ENCODE measurements around the gene DAB2IP.

The DAB2IP gene

DNA sequence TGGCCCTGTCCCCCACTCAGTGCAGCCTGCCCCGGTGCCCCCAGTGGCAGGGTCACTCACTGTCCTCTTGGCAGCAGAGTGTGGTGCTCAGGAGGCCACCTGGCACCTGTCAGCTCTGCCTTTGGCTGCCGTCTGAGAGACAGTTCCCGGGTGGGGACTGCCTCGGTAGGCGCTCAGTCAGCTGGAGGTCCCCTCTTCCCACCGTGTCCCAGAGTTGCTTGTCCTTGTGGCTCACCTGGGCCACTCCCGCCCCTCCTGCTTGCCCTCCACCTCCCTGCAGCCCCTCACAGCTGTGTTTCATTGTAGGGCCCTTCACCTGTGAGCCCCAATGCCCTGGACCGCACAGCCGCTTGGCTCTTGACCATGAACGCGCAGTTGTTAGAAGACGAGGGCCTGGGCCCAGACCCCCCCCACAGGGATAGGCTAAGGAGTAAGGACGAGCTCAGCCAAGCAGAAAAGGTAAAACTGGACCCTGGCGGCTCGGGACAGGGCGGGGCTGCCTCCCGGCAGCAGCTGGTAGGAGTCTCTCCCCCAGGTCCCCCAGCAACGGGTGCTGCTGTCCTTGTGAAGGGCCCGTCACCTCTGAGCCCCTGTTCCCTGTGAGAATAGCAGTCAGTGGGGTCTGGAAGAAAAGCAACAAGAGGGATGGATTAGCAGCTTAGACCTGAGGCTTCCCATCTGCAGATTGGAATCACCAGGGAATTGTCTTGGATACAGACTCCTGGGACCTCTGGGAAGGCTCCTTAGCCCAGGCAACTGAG is 122.7 kb downstream of the DAB2IP start:
- no peak overlapping the region for H3K27ac ChIP-seq (ENCODE audit: low read depth, low read length)
- peaks cover 42% of the 10 kb centered on the region for H3K36me3 ChIP-seq (ENCODE audit: control insufficient read depth, insufficient read depth, low read length)
- no peak overlapping the region for H3K4me3 ChIP-seq (ENCODE audit: low read length)
- peaks cover 7% of the 10 kb centered on the region for H3K4me1 ChIP-seq (ENCODE audit: control insufficient read depth, insufficient read depth, low read length)
- no peak overlapping the region for H3K9ac ChIP-seq (ENCODE audit: low read length)
- H3K27me3 ChIP-seq (ENCODE audit: control insufficient read depth, insufficient read depth, low read length) = no peaks in the 10 kb centered on the region

DNA sequence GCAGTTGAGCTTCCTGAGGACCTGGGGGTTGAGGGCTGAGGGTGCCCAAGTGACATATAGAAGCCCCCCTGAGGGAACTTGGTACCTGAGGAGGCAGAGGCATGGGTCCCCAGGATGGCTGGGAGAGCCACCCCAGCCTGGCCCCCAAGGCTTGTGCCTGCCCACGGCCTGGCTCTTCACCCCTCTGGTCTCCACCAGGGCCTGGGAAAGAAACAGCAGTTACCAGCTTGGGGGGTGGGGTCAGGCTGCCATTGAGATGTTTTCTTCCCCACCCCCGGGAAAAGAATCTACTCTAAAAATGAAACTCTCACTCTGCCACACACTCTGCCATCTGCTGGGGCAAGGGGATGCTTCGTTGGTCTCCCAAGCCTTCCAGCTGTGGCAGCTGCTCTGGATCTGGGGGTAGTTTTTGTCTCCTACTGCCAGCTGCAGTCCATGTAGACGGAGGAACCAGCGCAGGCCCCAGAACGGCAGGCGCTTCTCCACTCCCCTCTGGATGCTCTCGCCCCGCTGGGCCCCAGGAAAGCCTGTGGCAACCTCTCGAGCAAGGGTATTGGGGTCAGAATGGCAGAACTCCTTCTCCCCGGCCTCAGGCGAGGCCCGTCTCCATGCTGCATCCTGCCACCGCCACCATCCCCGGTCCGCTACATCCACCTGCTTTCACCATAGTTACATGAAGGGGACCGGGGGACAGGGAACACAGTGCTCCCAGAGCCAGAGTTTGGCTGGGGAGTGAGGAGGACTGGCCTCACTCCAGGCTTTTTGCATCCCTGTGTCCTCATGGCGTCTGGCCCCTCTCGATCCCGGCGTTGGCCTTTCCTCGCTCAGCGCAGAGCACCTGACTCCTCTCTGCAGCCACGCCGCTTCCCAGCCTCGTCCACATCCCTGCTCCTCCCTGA is 123.5 kb downstream of the DAB2IP start:
- H3K27ac ChIP-seq (ENCODE audit: low read depth, low read length) = no peak overlapping the region
- peaks cover 13% of the 10 kb centered on the region for H3K4me1 ChIP-seq (ENCODE audit: control insufficient read depth, insufficient read depth, low read length)
- no peaks in the 10 kb centered on the region for H3K27me3 ChIP-seq (ENCODE audit: control insufficient read depth, insufficient read depth, low read length)
- no peak overlapping the region for H3K4me3 ChIP-seq (ENCODE audit: low read length)
- H3K36me3 ChIP-seq (ENCODE audit: control insufficient read depth, insufficient read depth, low read length) = peaks cover 34% of the 10 kb centered on the region
- H3K9ac ChIP-seq (ENCODE audit: low read length) = no peak overlapping the region

DNA sequence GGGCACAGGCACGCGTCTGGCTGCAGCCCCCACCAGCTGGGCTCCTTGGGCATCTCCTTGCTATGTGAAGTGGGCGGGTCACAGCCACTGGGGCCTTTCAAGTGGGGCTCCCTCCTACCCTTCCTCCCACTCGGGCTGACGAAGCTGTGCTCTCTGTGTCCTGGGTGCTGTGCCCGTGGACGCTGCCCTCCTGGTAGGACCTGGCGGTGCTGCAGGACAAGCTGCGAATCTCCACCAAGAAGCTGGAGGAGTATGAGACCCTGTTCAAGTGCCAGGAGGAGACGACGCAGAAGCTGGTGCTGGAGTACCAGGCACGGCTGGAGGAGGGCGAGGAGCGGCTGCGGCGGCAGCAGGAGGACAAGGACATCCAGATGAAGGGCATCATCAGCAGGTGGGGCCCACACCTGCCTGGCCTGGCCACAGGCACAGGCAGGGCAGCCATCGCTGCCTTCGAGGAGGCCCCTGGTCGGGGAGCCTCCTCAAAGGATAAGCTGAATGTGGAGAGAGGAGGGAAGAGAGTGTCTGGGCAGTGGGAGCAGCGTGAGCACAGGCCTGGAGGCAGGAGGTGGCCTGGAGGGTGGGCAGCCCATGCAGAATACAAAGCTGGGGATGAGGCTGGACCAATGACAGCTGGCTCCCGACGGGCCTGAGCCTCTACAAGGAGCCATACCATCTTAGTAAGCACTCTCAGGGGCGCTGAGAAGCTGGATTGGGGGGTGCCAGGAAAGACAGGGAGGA is 124.7 kb downstream of the DAB2IP start:
- no peak overlapping the region for H3K27ac ChIP-seq (ENCODE audit: low read depth, low read length)
- H3K27me3 ChIP-seq (ENCODE audit: control insufficient read depth, insufficient read depth, low read length) = no peaks in the 10 kb centered on the region
- peaks cover 35% of the 10 kb centered on the region for H3K36me3 ChIP-seq (ENCODE audit: control insufficient read depth, insufficient read depth, low read length)
- H3K9ac ChIP-seq (ENCODE audit: low read length) = no peak overlapping the region
- H3K4me1 ChIP-seq (ENCODE audit: control insufficient read depth, insufficient read depth, low read length) = peaks cover 13% of the 10 kb centered on the region
- no peak overlapping the region for H3K4me3 ChIP-seq (ENCODE audit: low read length)

DNA sequence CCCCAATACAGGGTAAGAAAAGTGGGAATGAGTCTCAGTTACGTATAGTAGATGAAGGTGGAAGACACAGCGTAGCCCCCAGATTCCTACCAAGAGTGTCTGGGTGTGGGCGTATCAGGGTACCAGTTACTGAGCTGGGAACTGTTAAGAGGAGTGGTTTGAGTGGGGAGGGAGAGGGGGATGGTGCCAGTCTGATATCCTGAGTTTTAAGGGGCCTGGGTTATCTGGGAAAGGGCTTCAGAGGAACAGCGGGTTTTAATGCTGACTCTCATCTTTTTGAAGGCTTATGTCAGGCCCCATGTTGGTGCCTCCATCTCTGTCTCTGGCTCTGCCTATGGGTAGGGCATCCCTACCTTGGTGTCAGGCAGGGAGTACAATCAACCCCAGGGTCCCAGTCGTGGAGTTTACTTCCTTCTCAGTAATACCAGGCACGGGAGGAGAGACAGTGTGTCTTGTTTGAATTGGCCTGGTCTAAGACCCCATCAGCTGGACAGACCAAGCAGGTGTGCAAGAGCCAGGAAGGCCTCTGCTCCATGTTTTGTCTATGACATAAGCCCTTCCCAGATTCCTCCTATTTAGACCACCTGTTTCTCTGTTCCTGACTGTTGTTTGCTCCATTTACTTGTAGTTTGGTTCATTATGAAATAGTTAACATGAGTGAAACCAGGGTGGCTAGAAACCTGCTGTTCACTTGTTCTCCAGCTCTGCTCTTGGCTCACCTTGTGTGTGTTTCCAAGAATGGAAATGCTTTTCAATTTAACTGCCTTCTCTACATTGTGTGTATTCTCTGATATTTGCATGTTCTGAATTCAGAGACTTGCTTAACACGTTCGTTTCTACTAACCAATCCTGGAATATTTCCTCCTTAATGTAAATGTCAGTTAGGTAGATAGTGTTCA is 125.6 kb downstream of the DAB2IP start:
- H3K36me3 ChIP-seq (ENCODE audit: control insufficient read depth, insufficient read depth, low read length) = peaks cover 38% of the 10 kb centered on the region
- no peak overlapping the region for H3K9ac ChIP-seq (ENCODE audit: low read length)
- H3K4me3 ChIP-seq (ENCODE audit: low read length) = no peak overlapping the region
- no peak overlapping the region for H3K27ac ChIP-seq (ENCODE audit: low read depth, low read length)
- H3K4me1 ChIP-seq (ENCODE audit: control insufficient read depth, insufficient read depth, low read length) = peaks cover 13% of the 10 kb centered on the region
- no peaks in the 10 kb centered on the region for H3K27me3 ChIP-seq (ENCODE audit: control insufficient read depth, insufficient read depth, low read length)

DNA sequence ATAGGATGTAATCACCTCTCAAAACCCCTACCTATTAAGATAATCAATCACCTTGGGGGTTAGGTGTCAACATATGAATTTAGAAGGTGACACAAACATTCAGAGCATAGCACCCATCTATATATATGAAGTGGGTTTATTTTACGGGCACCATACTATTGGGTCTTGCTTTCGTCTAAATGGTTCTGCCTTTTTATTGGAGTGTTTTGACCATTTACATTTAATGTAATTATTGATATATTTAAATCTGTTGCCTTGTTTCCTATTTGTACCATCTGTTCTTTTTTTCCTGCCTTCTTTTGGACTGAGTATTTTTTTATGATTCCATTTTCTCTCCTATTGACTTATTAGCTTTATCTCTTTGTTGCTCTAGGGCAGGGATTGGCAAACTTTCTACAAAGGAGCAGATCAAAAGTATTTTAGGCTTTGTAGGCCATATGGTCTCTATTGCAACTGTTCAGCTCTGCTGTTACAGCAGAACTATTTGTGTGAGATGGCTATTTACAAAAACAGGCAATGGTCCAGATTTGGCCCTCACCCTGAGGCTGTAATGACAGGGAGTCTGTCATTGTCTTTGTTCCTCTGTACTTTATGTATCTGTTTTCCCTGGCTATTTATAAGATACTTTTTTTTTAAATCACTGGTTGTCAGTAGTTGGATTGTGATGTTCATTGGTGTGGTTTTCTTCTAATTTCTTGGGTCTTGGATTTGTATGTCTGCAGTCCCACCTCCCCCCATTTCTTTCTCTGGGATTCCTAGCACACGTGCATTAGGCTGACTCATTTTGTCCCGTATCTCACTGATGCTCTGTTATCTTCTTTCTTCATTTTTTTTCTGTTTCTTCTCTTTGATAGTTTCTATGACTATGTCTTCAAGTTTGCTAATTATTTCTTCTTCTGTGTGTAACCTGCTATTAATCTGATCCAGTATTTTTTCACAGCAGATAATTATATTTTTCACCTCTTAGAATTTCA is 127.1 kb downstream of the DAB2IP start:
- Histone ChIP-seq H3K27me3 (ENCODE audit: control insufficient read depth, insufficient read depth, low read length) (no peaks in the 10 kb centered on the region), H3K4me3 (ENCODE audit: low read length) (no peak overlapping the region), H3K4me1 (ENCODE audit: control insufficient read depth, insufficient read depth, low read length) (peaks cover 13% of the 10 kb centered on the region), H3K36me3 (ENCODE audit: control insufficient read depth, insufficient read depth, low read length) (peaks cover 43% of the 10 kb centered on the region), H3K27ac (ENCODE audit: low read depth, low read length) (peak overlapping the region; percentile 72), H3K9ac (ENCODE audit: low read length) (no peak overlapping the region)

DNA sequence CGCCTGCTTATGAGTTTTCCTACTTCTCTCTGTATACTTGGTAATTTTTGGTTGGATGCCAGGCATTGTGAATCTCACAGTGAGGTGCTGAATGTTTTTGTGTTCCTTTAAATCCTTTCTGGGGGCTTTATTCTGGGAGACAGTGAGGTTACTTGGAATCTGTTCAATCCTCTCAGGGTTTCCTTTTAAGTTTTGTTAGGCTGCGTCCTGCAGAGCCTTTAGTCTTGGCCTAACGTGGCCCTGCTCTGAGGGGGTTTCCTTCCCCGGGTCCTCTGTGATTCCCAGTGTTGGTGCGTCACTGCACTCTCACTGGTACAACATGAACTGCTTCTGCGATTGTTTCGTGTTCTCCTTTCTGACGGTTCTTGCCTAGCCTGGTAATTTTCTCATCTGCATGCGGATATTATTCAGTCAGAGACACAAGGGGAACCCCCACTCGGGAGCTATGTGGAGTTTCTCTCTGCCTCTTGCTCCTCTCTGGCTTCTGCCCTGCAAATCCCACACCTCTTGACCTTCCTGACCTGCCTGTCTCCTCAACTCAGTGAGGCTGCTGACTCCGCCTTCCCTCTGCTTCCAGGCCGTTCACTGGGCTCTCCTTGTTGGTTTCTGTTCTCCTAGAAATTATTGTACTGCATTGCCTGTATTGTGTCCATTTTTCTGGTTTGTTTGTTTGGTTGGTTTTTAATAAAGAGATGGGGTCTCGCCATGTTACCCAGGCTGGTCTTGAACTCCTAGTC is 128.1 kb downstream of the DAB2IP start:
- Histone ChIP-seq H3K27ac (ENCODE audit: low read depth, low read length) (peak overlapping the region; percentile 81), H3K4me1 (ENCODE audit: control insufficient read depth, insufficient read depth, low read length) (peaks cover 13% of the 10 kb centered on the region), H3K9ac (ENCODE audit: low read length) (no peak overlapping the region), H3K27me3 (ENCODE audit: control insufficient read depth, insufficient read depth, low read length) (no peaks in the 10 kb centered on the region), H3K4me3 (ENCODE audit: low read length) (no peak overlapping the region), H3K36me3 (ENCODE audit: control insufficient read depth, insufficient read depth, low read length) (peaks cover 43% of the 10 kb centered on the region)

DNA sequence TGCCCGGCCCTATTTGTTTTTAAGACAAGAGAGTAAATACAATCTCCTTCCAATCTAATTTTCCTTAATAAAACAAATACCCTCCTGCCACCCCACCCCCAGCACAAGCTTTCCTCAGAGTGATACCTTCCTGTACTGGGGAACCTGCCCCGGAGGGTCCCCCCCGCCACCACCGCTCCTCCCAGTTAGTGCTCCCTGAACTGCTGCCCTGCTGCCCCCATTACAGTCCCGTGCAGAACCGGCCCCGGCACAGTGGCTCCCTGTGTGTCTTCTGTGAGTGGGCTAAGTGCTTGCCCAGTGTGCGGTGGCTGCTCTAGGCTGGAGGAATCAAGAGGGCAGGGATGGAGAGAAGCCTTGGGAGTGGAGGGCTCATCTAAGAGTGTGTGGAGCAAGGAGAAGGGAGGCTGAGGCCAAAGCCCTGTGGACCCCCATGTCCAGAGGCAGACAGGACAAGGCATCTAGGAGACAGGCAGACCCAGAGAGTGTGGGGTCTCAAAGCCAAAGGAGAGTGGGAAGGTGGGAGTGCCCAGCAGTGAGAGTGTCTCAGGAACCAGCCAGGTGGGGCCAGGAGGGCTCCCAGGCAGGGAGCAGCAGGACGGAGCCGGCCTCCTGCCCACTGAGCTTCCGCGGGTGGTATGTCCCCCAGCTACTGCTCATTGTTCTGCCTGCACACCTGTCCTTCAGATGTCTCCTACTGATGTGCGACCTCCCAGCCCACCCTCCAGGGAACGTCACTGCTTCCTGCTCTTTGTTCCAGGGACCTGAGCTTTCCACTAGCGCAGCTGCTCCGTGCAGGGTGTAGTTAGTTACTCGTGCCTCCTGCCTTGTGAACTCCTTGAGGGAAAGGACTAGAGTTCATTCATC is 129.0 kb downstream of the DAB2IP start:
- no peaks in the 10 kb centered on the region for H3K27me3 ChIP-seq (ENCODE audit: control insufficient read depth, insufficient read depth, low read length)
- H3K9ac ChIP-seq (ENCODE audit: low read length) = no peak overlapping the region
- peaks cover 13% of the 10 kb centered on the region for H3K4me1 ChIP-seq (ENCODE audit: control insufficient read depth, insufficient read depth, low read length)
- H3K36me3 ChIP-seq (ENCODE audit: control insufficient read depth, insufficient read depth, low read length) = peaks cover 36% of the 10 kb centered on the region
- H3K27ac ChIP-seq (ENCODE audit: low read depth, low read length) = peak overlapping the region; percentile 81
- no peak overlapping the region for H3K4me3 ChIP-seq (ENCODE audit: low read length)

DNA sequence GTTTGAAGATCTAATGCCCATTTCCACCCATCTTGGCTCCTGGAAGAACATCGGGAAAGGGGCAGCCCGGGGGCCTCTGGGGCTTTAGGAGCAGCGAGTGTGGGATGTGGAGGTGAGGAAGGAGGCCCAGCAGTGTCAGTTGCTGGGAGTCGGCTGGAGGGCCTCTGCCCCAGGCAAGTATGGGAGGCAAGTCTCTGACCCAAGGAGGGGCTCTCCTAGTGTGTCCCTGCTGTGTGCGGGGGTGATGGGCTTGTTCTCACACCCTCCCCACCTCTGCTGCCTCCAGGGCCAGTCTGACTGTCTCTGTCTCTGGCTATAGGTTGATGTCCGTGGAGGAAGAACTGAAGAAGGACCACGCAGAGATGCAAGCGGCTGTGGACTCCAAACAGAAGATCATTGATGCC is 129.7 kb downstream of the DAB2IP start:
- Histone ChIP-seq H3K27me3 (ENCODE audit: control insufficient read depth, insufficient read depth, low read length) (no peaks in the 10 kb centered on the region), H3K4me1 (ENCODE audit: control insufficient read depth, insufficient read depth, low read length) (peaks cover 13% of the 10 kb centered on the region), H3K27ac (ENCODE audit: low read depth, low read length) (no peak overlapping the region), H3K4me3 (ENCODE audit: low read length) (no peak overlapping the region), H3K9ac (ENCODE audit: low read length) (no peak overlapping the region), H3K36me3 (ENCODE audit: control insufficient read depth, insufficient read depth, low read length) (peaks cover 30% of the 10 kb centered on the region)

DNA sequence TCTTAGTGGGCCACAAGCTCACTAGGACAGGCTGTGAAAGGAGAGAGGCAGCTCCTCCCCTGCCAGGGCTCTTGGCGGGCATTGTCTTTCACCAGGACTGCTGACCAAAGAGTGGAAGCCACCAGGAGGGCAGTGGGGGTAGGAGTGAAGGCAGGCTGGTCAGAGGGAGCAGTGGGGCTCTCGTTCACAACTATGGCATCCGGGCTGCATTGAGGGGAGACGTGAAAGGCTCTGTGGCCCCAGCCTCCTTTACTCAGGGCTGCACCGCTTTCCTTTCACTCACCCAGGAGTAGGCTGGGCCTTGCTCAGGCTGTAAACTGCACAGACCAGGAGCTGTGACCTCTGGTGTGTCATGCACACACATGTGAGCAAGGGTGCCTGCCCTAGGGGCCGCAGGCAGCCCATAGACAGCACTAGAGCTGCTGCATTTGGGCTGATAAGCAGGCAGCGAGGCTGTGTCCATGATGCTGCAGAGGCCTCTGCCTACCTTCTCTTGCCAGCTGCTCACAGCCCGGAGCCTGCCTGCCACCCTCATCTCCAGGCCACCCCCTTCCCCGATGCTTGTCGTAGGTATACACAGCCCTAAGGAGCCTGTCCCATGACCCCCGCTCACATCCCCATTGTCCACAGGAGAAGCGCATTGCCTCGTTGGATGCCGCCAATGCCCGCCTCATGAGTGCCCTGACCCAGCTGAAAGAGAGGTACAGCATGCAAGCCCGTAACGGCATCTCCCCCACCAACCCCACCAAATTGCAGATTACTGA is 130.4 kb downstream of the DAB2IP start:
- no peaks in the 10 kb centered on the region for H3K27me3 ChIP-seq (ENCODE audit: control insufficient read depth, insufficient read depth, low read length)
- H3K9ac ChIP-seq (ENCODE audit: low read length) = no peak overlapping the region
- no peak overlapping the region for H3K4me3 ChIP-seq (ENCODE audit: low read length)
- H3K27ac ChIP-seq (ENCODE audit: low read depth, low read length) = no peak overlapping the region
- H3K4me1 ChIP-seq (ENCODE audit: control insufficient read depth, insufficient read depth, low read length) = peaks cover 13% of the 10 kb centered on the region
- peaks cover 26% of the 10 kb centered on the region for H3K36me3 ChIP-seq (ENCODE audit: control insufficient read depth, insufficient read depth, low read length)
